CD4-positive, alpha-beta T cell treated with Interferon gamma for 1 hour (primary cell): ENCODE measurements around the gene ZNF438.
"Not testable (repeated sequence)": the region's sequence is repeated elsewhere in the genome, so short reads cannot be mapped to it uniquely, and the experiment has no call there.

Experiments used
- DNase-seq: peaks from one replicate; pipeline ENCODE4 v3.0.0-alpha.2; 2020

The ZNF438 gene

DNA sequence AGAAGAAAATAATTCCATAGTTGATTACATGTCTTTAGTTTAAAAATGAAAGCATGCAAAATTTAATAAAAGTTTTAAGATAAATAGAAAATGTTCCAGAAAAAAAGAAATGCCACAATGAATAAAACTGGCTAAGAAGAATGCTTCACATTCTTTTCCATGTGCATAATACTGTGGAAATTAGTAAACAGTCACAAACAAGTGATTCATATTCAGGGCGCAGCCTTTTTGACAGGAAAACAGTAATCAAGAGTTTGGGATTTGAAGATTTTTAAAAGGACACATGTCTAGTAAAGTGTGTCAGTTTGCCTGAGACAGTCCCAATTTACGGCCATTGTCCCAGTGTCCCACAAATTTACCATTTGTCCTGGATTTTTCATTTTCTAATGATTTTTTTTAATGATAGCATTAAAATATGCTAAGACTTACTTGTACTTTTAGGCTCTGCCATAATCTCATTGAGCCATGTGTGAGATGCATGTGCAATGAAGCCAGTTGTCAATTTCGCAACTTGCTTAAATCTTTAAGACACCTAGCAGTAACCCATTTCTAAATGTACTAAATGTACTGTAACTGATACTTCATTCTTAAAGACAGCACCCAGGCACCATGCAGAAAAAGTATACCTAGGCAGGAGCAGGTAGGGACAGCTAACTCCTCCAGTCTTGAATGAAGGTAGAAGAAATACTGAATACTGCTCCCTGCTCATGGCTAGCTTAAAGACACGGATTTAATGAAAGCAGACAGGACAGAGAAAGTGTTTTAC is 46.9 kb downstream of the ZNF438 start:
- DNase-seq: no peak

GRCh38 chr10:30983209-30983608 is 48.5 kb downstream of the ZNF438 start:
- DNase-seq: peak; percentile 22

GRCh38 chr10:30980951-30981616 is 50.6 kb downstream of the ZNF438 start:
- no peak for DNase-seq

DNA sequence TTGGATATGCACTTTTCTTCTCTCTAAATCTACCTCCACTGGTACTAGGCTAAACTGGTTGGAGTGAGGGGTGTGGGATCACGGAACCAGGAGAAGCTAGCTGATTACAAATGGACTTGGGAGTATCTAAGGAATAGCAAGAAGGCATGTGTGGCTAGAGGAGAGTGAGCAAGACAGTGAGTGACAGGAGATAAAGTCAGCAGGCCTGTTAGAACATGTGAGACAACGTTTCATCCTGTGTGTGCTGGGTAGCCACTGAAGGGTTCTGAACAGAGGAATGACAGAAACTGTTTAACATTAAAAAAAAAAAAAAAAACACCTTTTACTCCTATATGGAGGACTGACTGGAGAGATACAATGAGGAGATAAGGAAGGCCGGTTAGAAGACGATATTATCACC is 51.7 kb downstream of the ZNF438 start:
- DNase-seq: no peak

- no peak for DNase-seq
Observed at GRCh38 chr10:30978843-30979242, 52.8 kb downstream of the ZNF438 start.

DNA sequence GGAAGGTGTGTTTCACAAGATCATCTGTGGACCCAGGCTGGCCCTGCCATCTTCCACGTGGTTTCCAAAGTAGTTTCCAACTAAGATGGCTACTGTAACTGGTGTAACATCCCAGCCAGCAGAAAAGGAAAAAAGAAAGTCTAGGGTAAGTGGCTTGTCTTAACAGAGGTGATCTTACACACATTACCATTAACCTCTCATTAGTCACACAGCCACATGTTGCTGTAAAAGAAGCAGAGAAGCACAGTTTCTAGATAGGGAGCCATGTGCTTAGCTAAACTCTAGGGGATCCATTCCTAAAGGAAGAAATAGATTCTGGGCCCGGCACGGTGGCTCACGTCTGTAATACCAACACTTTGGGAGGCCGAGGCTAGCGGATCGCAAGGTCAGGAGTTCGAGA is 54.3 kb downstream of the ZNF438 start:
- no peak for DNase-seq

GRCh38 chr10:30974773-30975415 is 56.8 kb downstream of the ZNF438 start:
- no peak for DNase-seq

DNA sequence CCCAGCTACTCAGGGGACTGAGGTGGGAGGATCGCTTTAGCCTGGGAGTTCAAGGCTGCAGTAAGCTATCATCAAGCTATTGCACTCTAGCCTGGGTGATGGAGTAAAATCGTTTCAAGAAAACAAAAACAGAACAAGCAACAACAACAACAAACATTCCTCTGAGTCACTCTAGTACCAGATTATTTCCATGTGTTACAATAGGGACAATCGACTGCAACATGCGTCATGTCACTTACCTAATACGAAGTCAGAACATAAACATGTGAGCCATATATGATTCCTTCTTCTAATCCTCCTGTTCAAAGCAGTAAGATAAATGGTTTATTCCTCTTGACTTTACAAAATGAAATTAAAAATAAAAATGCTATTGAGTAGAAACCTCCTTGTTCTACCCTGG is 57.3 kb downstream of the ZNF438 start:
- no peak for DNase-seq

DNA sequence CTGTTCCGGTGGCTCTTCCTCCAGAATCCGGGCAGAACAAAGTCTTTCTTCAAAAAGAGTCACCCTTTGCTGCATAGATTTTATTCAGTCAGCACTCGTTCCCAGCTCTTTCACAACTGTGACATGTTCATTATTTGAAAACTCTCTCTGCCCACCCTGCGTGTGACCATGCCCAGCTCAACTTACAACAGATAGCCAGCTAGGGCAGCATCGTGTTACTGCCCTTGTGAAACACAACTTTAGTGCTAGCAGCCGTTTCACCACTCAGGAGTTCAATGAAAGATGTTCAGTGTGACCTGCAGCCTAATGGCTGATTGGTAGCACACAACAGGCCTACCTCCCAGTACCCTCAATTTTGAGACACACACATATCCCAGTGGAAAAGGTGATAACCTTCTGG is 57.9 kb downstream of the ZNF438 start:
- DNase-seq: no peak

- no peak for DNase-seq
Observed at GRCh38 chr10:30970760-30971460, 60.8 kb downstream of the ZNF438 start.

GRCh38 chr10:30968711-30969110 is 63.0 kb downstream of the ZNF438 start:
- no peak for DNase-seq

DNA sequence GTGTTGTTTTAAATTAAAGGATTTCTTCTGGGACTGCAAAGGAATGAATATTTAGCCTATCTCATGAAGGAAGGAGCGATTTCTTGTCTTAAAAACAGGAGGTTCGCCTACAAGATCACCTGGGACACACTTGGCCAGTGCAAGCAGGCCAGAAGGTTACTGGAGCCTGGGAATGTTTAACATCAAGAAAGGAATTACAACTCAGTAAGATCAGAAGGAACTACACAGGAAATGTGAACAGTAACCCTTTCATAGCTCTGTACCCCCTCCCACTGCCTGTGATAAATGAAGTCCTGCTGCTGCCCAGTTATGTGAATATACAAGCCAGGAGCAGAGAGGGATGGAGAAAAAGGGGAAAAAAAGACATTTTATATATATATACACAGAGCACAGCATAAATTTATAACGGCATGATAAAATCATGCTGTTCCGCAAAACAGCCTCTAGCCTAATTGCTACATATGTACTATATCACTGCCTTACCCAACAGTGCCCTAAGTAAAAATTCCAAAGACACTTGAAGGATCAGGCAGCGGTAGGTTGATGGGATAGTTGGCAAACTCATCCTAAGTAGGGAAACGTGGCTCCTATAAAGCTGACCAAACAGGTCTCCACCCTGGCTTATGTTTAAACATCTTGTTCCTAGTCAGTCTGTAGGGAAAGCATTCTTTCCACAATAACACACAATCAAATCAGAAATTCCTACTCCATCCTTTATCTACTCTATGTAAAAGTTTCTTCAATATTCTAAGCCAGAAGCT is 63.8 kb downstream of the ZNF438 start:
- DNase-seq: no peak

DNA sequence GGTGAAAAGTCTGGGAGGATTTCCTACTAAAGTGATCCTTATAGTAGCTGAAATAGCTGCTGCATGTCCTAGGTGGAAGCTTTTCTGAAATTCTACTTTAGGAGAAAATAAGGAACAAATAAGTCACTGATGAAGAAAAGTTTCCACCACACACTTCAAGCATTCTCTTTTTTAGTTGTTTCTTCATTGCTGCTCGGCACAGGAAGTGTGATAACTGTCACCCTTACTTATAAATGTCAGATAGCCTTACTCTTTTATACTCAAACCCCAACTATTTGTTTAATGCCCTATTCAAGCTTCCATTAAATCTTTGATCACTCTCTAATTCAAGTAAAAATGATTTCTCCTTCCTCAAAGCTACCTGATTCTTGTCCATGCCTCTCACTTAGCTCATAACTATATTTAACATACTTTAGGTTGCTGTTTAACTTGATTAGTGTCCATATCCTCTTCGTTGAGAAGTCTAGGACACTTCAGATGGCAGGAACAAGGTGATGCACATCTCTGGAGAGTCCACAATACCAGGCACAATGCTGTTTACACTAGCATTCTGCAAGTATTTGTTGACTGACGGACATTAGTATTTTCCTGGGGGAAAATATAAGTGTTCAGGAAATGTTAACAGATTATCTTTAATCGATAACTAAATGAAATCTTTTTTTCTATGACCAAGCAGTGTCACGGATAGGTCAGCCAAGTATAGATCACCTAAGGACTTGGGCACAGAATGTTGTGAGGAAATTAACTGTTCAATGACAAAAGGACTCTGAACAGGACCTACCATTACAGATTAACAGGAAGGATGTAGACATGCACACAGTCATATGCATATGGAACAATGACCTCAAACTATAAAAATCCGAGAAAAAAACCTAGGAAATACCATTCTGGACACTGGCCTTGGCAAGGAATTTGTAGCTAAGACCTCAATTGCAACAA is 67.4 kb downstream of the ZNF438 start:
- no peak for DNase-seq

- DNase-seq: no peak
Observed at GRCh38 chr10:30962522-30962921, 69.1 kb downstream of the ZNF438 start.

DNA sequence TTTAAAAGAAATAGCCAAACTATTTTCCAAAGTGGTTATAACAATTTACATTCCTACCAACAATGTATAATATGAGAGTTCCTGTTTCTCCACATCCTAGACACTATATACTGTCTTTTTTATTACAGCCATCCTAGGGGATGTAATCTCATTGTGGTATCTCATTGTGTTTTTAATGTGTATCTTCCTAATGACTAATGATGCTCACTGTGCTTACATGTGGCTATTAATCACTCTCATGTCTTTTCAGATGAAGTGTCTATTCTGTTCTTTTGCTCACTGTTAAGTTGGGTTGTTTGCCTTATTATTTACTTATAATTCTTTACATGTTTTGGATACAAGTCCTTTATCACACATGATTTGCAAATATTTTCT is 71.8 kb downstream of the ZNF438 start:
- no peak for DNase-seq

- DNase-seq: not testable (repeated sequence)
Observed at GRCh38 chr10:30949218-30949617, 82.4 kb downstream of the ZNF438 start.

GRCh38 chr10:30944005-30944404 is 87.7 kb downstream of the ZNF438 start:
- no peak for DNase-seq

DNA sequence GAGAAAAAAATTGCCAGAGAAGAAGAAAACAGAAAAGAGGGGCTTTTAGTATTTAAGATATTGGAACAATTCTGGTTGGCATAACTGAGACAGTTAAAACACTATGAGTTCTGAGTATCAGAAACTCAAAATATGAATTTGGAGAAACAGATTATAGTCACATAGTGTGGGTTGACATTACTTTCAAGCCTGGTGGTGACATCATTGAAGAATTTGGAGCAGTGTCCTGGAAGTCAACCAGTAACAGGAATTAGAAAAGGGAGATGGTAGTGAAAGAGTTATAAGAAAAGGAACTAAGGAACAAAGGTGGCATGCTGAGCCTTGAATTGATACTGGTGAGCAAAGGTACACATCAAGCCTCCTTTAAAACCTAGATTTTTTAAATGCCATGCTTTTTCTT is 88.2 kb downstream of the ZNF438 start:
- DNase-seq: no peak

- no peak for DNase-seq
Observed at GRCh38 chr10:30940256-30940655, 91.4 kb downstream of the ZNF438 start.

GRCh38 chr10:30939643-30940251 is 91.9 kb downstream of the ZNF438 start:
- DNase-seq: no peak

- DNase-seq: no peak
Observed at GRCh38 chr10:30935078-30935477, 96.6 kb downstream of the ZNF438 start.
